B cell (primary cell): Measurements from ENCODE around the gene PCDHGA8.

Experiments used
- EZH2 ChIP-seq: IDR thresholded peaks from 2 replicates; pipeline ENCODE4 v1.6.1; 2012; ENCODE audit warnings: borderline replicate concordance, low read depth, mild to moderate bottlenecking, moderate library complexity, low read length; ENCODE audit not compliant: insufficient read depth, poor library complexity, severe bottlenecking
- TF ChIP-seq, protein P1 (sequence below): fragments of 200-600 bp; IDR thresholded peaks from one replicate; pipeline ENCODE4 v1.8.0; 2022; ENCODE audit warnings: antibody characterized with exemption, mild to moderate bottlenecking

DNA sequence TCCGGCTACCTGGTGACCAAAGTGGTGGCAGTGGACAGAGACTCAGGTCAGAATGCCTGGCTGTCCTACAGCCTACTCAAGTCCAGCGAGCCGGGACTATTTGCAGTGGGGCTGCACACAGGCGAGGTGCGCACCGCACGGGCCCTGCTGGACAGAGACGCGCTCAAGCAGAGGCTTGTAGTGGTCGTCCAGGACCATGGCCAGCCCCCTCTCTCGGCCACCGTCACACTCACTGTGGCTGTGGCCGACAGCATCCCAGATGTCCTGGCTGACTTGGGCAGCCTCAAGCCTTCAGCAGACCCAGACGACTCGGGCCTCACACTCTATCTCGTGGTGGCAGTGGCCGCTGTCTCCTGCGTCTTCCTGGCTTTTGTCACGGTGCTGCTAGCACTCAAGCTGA, 35.5 kb upstream of the PCDHGA8 start:
- no peak for TF ChIP-seq EZH2
- TF ChIP-seq, protein P1, sequence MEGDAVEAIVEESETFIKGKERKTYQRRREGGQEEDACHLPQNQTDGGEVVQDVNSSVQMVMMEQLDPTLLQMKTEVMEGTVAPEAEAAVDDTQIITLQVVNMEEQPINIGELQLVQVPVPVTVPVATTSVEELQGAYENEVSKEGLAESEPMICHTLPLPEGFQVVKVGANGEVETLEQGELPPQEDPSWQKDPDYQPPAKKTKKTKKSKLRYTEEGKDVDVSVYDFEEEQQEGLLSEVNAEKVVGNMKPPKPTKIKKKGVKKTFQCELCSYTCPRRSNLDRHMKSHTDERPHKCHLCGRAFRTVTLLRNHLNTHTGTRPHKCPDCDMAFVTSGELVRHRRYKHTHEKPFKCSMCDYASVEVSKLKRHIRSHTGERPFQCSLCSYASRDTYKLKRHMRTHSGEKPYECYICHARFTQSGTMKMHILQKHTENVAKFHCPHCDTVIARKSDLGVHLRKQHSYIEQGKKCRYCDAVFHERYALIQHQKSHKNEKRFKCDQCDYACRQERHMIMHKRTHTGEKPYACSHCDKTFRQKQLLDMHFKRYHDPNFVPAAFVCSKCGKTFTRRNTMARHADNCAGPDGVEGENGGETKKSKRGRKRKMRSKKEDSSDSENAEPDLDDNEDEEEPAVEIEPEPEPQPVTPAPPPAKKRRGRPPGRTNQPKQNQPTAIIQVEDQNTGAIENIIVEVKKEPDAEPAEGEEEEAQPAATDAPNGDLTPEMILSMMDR = no peak
